ENCODE results near the gene KLHL30.

DNA sequence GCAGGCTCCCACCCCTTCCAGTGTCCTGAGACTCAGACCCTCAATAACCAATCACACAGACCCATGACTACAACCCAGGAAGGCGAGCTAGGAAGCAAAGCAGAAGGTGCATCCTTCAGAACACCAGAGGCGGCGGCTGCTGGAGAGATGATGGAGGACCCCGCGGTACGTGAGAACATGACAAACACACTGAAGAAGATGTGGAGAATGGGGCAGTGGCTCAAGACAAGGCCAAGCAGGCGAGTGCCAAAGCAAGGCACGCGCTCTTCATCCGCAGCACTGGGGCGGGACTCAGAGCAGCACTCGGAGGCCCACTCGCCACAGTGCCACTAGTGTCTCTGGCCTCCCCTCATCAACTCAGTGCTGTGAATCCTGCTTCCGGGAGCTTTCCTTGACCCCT, 34.0 kb downstream of the KLHL30 start:
- TF ChIP-seq ZFP30 (CRISPR knock-in tag; IDR thresholded peaks at IDR 0.05) (no peak), ARNTL (CRISPR knock-in tag; IDR thresholded peaks at IDR 0.05; ENCODE audit: borderline replicate concordance, low read depth) (no peak), PATZ1 (CRISPR knock-in tag; IDR thresholded peaks at IDR 0.05; ENCODE audit: borderline replicate concordance) (no peak), CREB5 (CRISPR knock-in tag; IDR thresholded peaks at IDR 0.05; ENCODE audit: low read depth) (no peak), OSR1 (CRISPR knock-in tag; IDR thresholded peaks at IDR 0.05) (no peak), TOX (CRISPR knock-in tag; IDR thresholded peaks at IDR 0.05; ENCODE audit: borderline replicate concordance) (no peak), ZC3H10 (CRISPR knock-in tag; IDR thresholded peaks at IDR 0.05) (no peak), PPARA (CRISPR knock-in tag; IDR thresholded peaks at IDR 0.05; ENCODE audit: borderline replicate concordance) (no peak), ZFP3 (CRISPR knock-in tag; IDR thresholded peaks at IDR 0.05) (no peak), ZNF70 (CRISPR knock-in tag; IDR thresholded peaks at IDR 0.05) (no peak)
- TF ChIP-seq, protein P1, sequence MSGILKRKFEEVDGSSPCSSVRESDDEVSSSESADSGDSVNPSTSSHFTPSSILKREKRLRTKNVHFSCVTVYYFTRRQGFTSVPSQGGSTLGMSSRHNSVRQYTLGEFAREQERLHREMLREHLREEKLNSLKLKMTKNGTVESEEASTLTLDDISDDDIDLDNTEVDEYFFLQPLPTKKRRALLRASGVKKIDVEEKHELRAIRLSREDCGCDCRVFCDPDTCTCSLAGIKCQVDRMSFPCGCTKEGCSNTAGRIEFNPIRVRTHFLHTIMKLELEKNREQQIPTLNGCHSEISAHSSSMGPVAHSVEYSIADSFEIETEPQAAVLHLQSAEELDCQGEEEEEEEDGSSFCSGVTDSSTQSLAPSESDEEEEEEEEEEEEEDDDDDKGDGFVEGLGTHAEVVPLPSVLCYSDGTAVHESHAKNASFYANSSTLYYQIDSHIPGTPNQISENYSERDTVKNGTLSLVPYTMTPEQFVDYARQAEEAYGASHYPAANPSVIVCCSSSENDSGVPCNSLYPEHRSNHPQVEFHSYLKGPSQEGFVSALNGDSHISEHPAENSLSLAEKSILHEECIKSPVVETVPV (CRISPR knock-in tag; IDR thresholded peaks at IDR 0.05): no peak

Measured in SK-N-SH treated with all-trans-retinoic acid at 6 μM for 48 hours (cell line).